Sigmoid colon (tissue), 3 donors: ENCODE results near the gene CDK6.

Experiments
- POLR2A ChIP-seq, 2 donors: fragments of 450-650 bp; IDR thresholded peaks; one replicate each; pipeline ENCODE4 v1.6.1; 2016; ENCODE audit warnings: antibody characterized with exemption in 2 of 2, mild to moderate bottlenecking in 2 of 2, moderate library complexity in 2 of 2
- TF ChIP-seq, protein P1 (sequence below), 4 experiments: fragments of 450-650 bp in 3 of 4; fragments of 200-600 bp in 1 of 4; IDR thresholded peaks; one replicate each; pipeline ENCODE4 v1.5.1; 2016 to 2019; ENCODE audit warnings: antibody characterized with exemption in 4 of 4, mild to moderate bottlenecking in 3 of 4, moderate library complexity in 2 of 4

- TF ChIP-seq, protein P1, sequence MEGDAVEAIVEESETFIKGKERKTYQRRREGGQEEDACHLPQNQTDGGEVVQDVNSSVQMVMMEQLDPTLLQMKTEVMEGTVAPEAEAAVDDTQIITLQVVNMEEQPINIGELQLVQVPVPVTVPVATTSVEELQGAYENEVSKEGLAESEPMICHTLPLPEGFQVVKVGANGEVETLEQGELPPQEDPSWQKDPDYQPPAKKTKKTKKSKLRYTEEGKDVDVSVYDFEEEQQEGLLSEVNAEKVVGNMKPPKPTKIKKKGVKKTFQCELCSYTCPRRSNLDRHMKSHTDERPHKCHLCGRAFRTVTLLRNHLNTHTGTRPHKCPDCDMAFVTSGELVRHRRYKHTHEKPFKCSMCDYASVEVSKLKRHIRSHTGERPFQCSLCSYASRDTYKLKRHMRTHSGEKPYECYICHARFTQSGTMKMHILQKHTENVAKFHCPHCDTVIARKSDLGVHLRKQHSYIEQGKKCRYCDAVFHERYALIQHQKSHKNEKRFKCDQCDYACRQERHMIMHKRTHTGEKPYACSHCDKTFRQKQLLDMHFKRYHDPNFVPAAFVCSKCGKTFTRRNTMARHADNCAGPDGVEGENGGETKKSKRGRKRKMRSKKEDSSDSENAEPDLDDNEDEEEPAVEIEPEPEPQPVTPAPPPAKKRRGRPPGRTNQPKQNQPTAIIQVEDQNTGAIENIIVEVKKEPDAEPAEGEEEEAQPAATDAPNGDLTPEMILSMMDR (IDR thresholded peaks at IDR 0.05) = no peak
- TF ChIP-seq POLR2A (IDR thresholded peaks at IDR 0.05) = no peak
These were observed 179.0 kb downstream of the CDK6 start for GRCh38 chr7:92657391-92657790.
